Astrocyte of the cerebellum (primary cell): Measurements from ENCODE around the gene CCNE1.

Source experiments
- DNase-seq: peaks from one replicate; pipeline ENCODE4 v3.0.0-alpha.2; 2011; ENCODE audit warnings: low read depth
- H3K4me3 ChIP-seq: 2 replicates; pipeline ENCODE4 v1.5.1; 2011; ENCODE audit warnings: mild to moderate bottlenecking, low read depth, low read length, moderate library complexity
- in situ Hi-C: cut with HindIII; loops from 2 replicates; pipeline ENCODE4 v1.10.0; 2017; ENCODE audit warnings: low sequenced_read_pairs
- TF ChIP-seq, protein P1 (sequence below): IDR thresholded peaks from 2 replicates; pipeline ENCODE4 v1.5.1; 2012; ENCODE audit warnings: low read length, low read depth, moderate library complexity, mild to moderate bottlenecking; ENCODE audit errors: missing control alignments

CCNE1 gene

DNA sequence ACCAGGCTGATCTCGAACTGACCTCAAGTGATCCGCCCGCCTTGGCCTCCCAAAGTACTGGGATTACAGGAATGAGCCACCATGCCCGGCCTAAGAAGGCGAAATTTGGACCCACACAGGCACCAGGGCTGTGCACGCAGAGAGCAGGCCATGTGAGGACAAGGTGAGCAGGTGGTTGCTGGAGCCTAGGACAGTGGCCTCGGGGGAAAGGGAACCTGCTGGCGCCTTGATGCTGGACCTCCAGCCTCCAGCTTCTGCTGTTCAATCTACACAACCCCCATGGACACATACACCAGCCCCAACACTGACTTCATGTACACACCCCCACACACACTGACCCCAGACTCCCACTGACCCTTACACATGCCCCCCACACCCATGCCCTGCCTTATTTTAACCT is 41.8 kb upstream of the CCNE1 start:
- H3K4me3 ChIP-seq = no peak overlapping the region
- in situ Hi-C loops = no loop called here
- DNase-seq = no peak
- TF ChIP-seq, protein P1, sequence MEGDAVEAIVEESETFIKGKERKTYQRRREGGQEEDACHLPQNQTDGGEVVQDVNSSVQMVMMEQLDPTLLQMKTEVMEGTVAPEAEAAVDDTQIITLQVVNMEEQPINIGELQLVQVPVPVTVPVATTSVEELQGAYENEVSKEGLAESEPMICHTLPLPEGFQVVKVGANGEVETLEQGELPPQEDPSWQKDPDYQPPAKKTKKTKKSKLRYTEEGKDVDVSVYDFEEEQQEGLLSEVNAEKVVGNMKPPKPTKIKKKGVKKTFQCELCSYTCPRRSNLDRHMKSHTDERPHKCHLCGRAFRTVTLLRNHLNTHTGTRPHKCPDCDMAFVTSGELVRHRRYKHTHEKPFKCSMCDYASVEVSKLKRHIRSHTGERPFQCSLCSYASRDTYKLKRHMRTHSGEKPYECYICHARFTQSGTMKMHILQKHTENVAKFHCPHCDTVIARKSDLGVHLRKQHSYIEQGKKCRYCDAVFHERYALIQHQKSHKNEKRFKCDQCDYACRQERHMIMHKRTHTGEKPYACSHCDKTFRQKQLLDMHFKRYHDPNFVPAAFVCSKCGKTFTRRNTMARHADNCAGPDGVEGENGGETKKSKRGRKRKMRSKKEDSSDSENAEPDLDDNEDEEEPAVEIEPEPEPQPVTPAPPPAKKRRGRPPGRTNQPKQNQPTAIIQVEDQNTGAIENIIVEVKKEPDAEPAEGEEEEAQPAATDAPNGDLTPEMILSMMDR = no peak

DNA sequence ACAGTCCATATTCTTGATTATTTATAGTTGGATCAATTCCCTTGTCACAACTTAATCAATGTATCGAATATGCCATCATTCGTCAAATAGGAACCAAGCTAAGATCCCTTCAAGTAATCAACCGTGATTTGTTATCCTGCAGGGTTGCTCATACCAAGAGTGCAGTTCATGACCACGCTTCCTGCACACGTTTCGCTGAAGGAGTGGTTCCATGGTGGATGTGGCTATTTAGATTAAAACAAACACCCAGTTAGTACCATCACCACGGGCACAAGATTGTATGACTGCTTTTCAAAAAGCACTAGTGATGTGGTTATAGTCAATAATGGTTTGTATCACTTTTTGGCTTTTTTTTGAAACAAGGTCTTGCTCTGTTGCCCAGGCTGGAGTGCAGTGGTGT is 41.1 kb upstream of the CCNE1 start:
- in situ Hi-C loops = no loop called here
- TF ChIP-seq, protein P1 = no peak
- no peak for DNase-seq
- no peak overlapping the region for H3K4me3 ChIP-seq

DNA sequence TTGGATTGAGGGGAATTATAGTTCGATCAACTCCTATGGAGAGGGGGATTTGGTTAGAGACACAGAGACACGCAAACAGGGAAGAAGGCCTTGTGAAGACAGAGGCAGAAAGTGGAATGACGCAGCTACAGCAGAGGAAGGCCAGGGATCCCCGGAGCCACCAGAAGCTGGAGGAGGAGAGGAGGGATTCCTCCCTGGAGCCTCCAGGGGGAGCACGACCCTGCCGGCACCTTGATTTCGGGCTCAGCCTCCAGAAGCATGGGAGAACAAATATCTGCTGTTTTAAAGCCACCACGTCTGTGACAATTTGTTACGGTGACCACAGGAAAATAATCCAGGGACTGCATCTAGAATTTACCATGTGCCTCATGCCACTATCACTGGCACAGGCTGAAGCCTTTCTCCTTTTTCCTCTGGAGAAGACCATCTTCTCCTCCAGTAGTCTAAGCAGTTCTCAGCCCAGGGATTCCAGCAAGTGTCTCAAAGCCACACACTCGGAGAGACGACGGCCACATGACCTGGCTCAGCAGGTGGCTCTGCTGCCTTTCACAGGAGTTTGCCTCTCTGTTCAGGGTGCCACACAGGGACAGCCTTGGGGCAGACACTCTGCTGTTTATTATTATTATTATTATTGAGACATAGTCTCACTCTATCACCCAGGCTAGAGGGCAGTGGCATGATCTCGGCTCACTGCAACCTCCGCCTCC is 39.9 kb upstream of the CCNE1 start:
- H3K4me3 ChIP-seq = no peak overlapping the region
- TF ChIP-seq, protein P1 = peak; percentile 84
- DNase-seq = no peak
- in situ Hi-C loops = no loop called here

DNA sequence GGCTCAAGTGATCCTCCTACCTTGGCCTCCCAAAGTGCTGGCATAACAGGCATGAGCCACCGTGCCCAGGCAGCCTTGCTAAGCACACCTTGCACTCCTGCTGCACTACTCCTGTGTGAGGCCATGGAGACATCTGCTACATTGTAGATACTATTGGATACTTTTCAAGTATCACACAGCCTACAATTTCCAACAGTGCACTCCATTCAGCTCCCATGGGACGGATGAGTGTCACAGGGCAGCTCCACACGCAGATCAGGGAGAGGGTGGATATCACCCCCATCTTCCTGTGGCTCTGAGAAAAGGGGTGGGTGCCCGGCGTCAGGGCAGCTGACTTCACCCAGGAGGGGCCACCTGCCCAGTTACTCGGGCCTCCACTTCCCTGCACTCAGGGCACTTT is 39.1 kb upstream of the CCNE1 start:
- TF ChIP-seq, protein P1 = no peak
- in situ Hi-C loops = no loop called here
- no peak for DNase-seq
- H3K4me3 ChIP-seq = no peak overlapping the region

DNA sequence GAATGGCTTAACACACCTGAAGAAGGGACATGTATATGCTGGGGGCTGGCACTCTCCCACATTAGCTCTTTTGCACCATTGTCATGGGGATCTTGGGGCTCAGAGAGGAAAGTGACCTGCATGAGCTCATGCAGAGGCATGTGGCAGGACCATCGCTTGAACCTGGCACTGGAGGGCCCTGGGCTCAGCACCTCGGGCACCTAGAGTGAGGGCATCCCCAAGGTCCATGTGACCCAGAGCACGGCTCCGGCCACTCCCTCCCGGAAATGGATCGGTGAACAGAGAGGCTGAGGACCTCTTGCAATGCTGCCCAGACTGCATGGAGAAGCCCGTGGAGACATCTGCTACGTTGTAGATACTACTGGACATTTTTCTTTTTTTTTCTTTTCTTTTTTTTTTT is 38.6 kb upstream of the CCNE1 start:
- H3K4me3 ChIP-seq = no peak overlapping the region
- TF ChIP-seq, protein P1 = no peak
- in situ Hi-C loops = no loop called here
- no peak for DNase-seq

DNA sequence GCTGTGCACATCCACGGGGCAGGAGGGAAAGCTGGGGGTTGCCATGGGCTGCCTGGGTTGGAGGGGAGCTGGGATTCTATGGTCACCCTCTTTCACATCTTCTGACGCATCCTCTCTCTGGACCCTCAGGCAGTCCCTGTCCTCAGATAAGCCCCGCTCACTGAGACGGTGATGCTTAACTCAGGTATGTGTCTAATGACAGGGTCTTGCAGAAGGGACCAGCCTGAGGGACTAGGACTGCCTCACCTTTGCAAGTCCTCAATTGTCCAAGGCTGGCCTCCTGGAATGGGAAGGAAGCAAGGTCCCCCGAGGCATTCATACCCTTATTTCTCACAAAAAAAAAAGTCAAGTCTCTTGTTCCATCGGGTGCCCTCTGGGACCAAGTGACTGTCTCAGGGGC is 37.7 kb upstream of the CCNE1 start:
- DNase-seq = no peak
- TF ChIP-seq, protein P1 = no peak
- in situ Hi-C loops = no loop called here
- H3K4me3 ChIP-seq = no peak overlapping the region

DNA sequence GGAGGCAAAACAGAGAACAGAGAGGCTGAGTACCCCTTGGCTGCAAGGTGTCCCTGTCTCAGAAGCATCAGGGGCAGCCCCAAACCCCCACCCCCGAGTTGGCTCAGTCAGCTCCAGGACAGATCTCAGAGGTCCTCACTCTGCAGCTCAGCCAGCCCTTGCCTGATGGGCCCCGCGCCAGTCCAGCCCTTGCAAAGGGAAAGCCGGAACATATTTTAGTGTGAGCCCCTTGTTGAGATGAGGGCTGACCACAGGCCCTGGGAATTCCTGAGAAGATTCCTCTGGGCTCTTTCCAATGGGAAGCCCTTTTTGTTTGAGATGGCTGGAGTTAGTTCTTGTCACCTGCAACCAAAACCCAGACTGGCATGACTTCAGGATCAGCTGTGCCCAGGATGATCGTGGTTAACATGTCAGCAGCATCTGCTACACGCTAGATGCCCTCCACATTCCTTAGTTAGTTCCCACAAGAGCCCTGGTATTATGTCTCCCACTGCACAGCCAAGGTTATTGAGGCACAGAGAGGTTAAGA is 33.9 kb upstream of the CCNE1 start:
- no peak overlapping the region for H3K4me3 ChIP-seq
- TF ChIP-seq, protein P1 = no peak
- in situ Hi-C loops = no loop called here
- no peak for DNase-seq
